ENCODE measurements around the gene OSBPL6.

The OSBPL6 gene

GRCh38 chr2:178298785-178299212 is 104.5 kb downstream of the OSBPL6 start:
- TF ChIP-seq, protein P1, sequence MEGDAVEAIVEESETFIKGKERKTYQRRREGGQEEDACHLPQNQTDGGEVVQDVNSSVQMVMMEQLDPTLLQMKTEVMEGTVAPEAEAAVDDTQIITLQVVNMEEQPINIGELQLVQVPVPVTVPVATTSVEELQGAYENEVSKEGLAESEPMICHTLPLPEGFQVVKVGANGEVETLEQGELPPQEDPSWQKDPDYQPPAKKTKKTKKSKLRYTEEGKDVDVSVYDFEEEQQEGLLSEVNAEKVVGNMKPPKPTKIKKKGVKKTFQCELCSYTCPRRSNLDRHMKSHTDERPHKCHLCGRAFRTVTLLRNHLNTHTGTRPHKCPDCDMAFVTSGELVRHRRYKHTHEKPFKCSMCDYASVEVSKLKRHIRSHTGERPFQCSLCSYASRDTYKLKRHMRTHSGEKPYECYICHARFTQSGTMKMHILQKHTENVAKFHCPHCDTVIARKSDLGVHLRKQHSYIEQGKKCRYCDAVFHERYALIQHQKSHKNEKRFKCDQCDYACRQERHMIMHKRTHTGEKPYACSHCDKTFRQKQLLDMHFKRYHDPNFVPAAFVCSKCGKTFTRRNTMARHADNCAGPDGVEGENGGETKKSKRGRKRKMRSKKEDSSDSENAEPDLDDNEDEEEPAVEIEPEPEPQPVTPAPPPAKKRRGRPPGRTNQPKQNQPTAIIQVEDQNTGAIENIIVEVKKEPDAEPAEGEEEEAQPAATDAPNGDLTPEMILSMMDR (IDR thresholded peaks at IDR 0.05; ENCODE audit: low read depth, low read length): no peak
- H3K4me3 ChIP-seq (ENCODE audit: low read depth, low read length): no peak overlapping the region

GRCh38 chr2:178301649-178302238 is 107.4 kb downstream of the OSBPL6 start:
- H3K4me3 ChIP-seq (ENCODE audit: low read depth, low read length): no peak overlapping the region
- TF ChIP-seq, protein P1 (IDR thresholded peaks at IDR 0.05; ENCODE audit: low read depth, low read length): no peak

GRCh38 chr2:178304333-178304732 is 110.0 kb downstream of the OSBPL6 start:
- no peak overlapping the region for H3K4me3 ChIP-seq (ENCODE audit: low read depth, low read length)
- TF ChIP-seq, protein P1 (IDR thresholded peaks at IDR 0.05; ENCODE audit: low read depth, low read length): no peak

DNA sequence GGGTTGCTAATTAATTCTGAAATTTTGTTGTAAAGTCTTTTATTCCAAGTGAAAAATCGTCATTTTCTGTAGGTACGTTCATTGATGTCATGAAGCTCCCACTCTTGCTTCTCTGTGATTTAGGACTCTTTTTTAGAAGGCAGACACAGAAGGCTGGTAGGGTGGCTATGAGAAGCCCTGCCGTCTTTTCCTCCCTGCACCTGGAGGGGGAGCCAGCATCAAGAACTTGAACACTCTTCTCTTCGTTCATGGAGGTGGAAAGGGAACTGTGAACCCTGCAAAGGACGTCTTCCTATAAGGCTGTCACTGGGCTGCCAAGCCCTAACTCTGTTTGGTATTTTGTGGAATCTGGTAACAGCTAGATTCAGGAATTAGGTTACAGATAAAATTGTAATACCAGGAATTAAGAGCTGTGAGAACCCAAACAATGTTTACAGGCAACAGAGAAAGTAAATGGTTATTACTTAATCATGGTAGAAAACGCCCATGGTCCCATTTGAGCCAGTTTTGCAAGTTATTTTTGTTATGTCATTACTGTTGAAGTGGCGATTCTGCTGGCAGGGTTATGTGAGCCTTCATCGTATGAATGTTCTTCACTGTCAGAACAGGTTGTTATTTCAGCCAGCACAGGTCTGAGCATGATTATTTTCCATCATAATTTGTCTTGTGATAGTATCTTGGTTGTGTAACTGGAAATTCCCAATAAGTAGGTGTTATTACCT is 112.2 kb downstream of the OSBPL6 start:
- TF ChIP-seq, protein P1 (IDR thresholded peaks at IDR 0.05; ENCODE audit: low read depth, low read length): peak; percentile 75
- no peak overlapping the region for H3K4me3 ChIP-seq (ENCODE audit: low read depth, low read length)

DNA sequence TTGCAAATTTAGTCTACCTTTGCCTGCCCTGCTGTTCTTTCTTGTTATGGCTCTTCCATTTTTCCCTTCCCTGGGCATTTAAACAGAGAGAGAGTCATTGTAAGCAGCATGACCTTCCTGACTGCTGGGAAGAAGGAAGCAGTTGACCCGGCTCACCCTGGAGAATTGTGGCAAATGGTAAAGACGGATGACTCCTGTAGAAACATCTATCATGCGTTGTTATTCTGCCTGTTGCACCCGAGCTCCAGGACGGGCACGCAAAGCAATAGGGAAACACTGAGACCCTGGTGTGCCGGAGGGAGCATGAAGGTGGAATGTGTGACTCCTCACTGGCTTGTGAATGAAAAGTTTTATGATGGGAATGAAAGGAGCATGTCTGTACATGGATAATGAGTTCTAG is 113.3 kb downstream of the OSBPL6 start:
- no peak overlapping the region for H3K4me3 ChIP-seq (ENCODE audit: low read depth, low read length)
- TF ChIP-seq, protein P1 (IDR thresholded peaks at IDR 0.05; ENCODE audit: low read depth, low read length): no peak

- no peak overlapping the region for H3K4me3 ChIP-seq (ENCODE audit: low read depth, low read length)
- TF ChIP-seq, protein P1 (IDR thresholded peaks at IDR 0.05; ENCODE audit: low read depth, low read length): no peak
Observed at GRCh38 chr2:178309541-178309940, 115.2 kb downstream of the OSBPL6 start.

- H3K4me3 ChIP-seq (ENCODE audit: low read depth, low read length): no peak overlapping the region
- TF ChIP-seq, protein P1 (IDR thresholded peaks at IDR 0.05; ENCODE audit: low read depth, low read length): no peak
Observed at GRCh38 chr2:178315078-178315477, 120.8 kb downstream of the OSBPL6 start.
